Stomach (tissue), 4 donors: ENCODE results near the gene CYTH1.

ENCODE experiments used
- EP300 ChIP-seq: sonication (generic); formaldehyde crosslinking; IDR thresholded peaks from one replicate; pipeline ENCODE4 v1.6.1; 2017; ENCODE audit warnings: antibody characterized with exemption
- TF ChIP-seq, protein P1 (sequence below), 7 experiments: fragments of 450-650 bp in 4 of 7; fragments of 200-600 bp in 3 of 7; sonication (generic) in 3 of 7; IDR thresholded peaks; one replicate each; pipeline ENCODE4 v1.5.1; 2016 to 2019; ENCODE audit warnings: antibody characterized with exemption in 7 of 7, control low read depth in 2 of 7, mild to moderate bottlenecking in 1 of 7

DNA sequence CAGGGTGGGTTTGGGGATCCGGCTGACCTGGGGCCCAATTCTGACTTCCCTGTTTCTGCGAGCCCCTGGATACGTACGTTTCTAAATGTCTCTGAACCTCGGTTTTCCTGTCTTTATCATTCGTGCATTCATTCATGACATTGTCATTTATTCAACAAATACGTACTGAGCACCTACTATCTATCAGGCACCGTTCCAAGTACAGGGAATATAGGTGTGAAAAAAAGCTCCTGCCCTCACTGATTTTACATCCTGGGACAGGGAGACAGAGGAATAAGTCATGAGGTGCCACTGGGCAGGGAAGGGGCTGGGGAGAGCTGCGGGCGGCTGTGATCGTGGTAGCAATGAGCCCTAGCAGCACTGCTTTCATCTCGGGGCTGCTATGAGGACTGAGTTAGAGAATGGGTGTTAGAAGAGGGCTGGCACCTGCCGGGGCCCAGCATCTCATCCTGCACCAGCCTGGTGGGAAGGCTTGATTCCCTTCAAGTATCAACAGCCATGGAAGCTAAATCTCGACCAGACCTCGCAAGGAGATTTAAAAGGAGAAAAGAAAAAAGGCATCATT lies 116.6 kb downstream of the CYTH1 start:
- TF ChIP-seq, protein P1, sequence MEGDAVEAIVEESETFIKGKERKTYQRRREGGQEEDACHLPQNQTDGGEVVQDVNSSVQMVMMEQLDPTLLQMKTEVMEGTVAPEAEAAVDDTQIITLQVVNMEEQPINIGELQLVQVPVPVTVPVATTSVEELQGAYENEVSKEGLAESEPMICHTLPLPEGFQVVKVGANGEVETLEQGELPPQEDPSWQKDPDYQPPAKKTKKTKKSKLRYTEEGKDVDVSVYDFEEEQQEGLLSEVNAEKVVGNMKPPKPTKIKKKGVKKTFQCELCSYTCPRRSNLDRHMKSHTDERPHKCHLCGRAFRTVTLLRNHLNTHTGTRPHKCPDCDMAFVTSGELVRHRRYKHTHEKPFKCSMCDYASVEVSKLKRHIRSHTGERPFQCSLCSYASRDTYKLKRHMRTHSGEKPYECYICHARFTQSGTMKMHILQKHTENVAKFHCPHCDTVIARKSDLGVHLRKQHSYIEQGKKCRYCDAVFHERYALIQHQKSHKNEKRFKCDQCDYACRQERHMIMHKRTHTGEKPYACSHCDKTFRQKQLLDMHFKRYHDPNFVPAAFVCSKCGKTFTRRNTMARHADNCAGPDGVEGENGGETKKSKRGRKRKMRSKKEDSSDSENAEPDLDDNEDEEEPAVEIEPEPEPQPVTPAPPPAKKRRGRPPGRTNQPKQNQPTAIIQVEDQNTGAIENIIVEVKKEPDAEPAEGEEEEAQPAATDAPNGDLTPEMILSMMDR (IDR thresholded peaks at IDR 0.05) = no peak
- no peak for TF ChIP-seq EP300
